ENCODE measurements around the gene SEPTIN1.

Gene SEPTIN1

GRCh38 chr16:30376461-30376902 lies 5.9 kb downstream of the SEPTIN1 start:
- peak; percentile 85 for DNase-seq

GRCh38 chr16:30375864-30376263 lies 6.5 kb downstream of the SEPTIN1 start:
- no peak for DNase-seq

- no peak for DNase-seq
Measured at GRCh38 chr16:30374538-30374937, 7.8 kb downstream of the SEPTIN1 start, which contains the start of gene MYL11. TSS of gene MYL11 (plus strand) at chr16:30374802. CDS start at chr16:30374858, 56 bp downstream.

GRCh38 chr16:30372725-30373124 lies 9.6 kb downstream of the SEPTIN1 start:
- no peak for DNase-seq

- DNase-seq = peak; percentile 34
Measured at GRCh38 chr16:30372038-30372712, 10.2 kb downstream of the SEPTIN1 start.

- DNase-seq = no peak
Measured at GRCh38 chr16:30371248-30371816, 11.0 kb downstream of the SEPTIN1 start.

GRCh38 chr16:30370456-30371247 lies 11.7 kb downstream of the SEPTIN1 start, which contains the start of gene TBC1D10B:
TSS of gene TBC1D10B (minus strand) at chr16:30370494. CDS start at chr16:30370183, 311 bp downstream.
- peak; percentile 100 for DNase-seq

- DNase-seq = no peak
Measured at GRCh38 chr16:30369938-30370455, 12.4 kb downstream of the SEPTIN1 start.

- DNase-seq = peak; percentile 21
Measured at GRCh38 chr16:30369091-30369937, 13.0 kb downstream of the SEPTIN1 start.

GRCh38 chr16:30368792-30369090 lies 13.6 kb downstream of the SEPTIN1 start:
- DNase-seq = no peak

GRCh38 chr16:30368122-30368791 lies 14.1 kb downstream of the SEPTIN1 start:
- DNase-seq = peak; percentile 15

- DNase-seq = no peak
Measured at GRCh38 chr16:30367349-30368009, 14.9 kb downstream of the SEPTIN1 start.

- no peak for DNase-seq
Measured at GRCh38 chr16:30366511-30366910, 15.8 kb downstream of the SEPTIN1 start.

- no peak for DNase-seq
Measured at GRCh38 chr16:30365200-30365599, 17.2 kb downstream of the SEPTIN1 start.

GRCh38 chr16:30361180-30361579 lies 21.2 kb downstream of the SEPTIN1 start:
- DNase-seq = no peak

GRCh38 chr16:30359871-30360170 lies 22.5 kb downstream of the SEPTIN1 start:
- DNase-seq = no peak

GRCh38 chr16:30358990-30359870 lies 23.1 kb downstream of the SEPTIN1 start:
- no peak for DNase-seq

GRCh38 chr16:30358577-30358936 lies 23.8 kb downstream of the SEPTIN1 start:
- no peak for DNase-seq

- DNase-seq = peak; percentile 7
Measured at GRCh38 chr16:30357715-30358576, 24.4 kb downstream of the SEPTIN1 start.
